ENCODE data around the gene SERPINE1.

SERPINE1 gene

DNA sequence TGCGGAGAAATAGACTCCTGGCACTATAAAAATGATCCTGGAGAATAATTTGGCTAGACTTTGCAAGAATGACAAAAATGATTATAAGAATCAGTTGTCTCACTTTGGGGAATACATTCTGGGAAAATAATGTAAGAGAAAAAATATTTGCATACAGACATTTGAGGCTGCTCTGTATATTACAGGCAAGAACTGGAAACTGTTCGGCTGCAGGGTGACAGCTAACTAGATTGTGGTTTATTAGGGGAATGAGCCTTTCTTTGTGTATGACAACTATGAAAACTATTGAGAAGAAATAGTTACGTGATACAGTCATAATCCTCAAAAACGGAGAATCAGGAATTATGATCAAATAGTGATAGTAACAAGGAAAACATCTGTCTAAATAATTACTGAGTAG is 33.0 kb upstream of the SERPINE1 start:
- Histone ChIP-seq H3K36me3 (replicated peaks; ENCODE audit: insufficient read depth, low read length) (no peaks in the 10 kb centered on the region), H3K27ac (ENCODE audit: low read length) (no peak overlapping the region), H4K20me1 (ENCODE audit: insufficient read depth, low read length) (no peaks in the 10 kb centered on the region), H3K4me1 (ENCODE audit: low read length) (no peaks in the 10 kb centered on the region), H2AFZ (ENCODE audit: low read length) (no peak overlapping the region), H3F3A (ENCODE audit: insufficient read depth, low read length) (no peaks in the 10 kb centered on the region), H3K4me2 (ENCODE audit: low read depth, low read length) (no peak overlapping the region), H3K9ac (ENCODE audit: low read length) (no peak overlapping the region), H3K79me2 (ENCODE audit: low read length) (peaks cover 6% of the 10 kb centered on the region), H3K9me3 (replicated peaks; ENCODE audit: insufficient read depth, low read length) (no peaks in the 10 kb centered on the region), H3K9me2 (replicated peaks; ENCODE audit: insufficient read depth, low read length) (no peaks in the 10 kb centered on the region), H3K27me3 (replicated peaks; ENCODE audit: insufficient read depth, low read length) (no peaks in the 10 kb centered on the region), H3K4me3 (ENCODE audit: low read length) (no peak overlapping the region)
- TF ChIP-seq EZH2phosphoT487 (IDR thresholded peaks at IDR 0.05; ENCODE audit: low read length): no peak
- TF ChIP-seq, protein P1, sequence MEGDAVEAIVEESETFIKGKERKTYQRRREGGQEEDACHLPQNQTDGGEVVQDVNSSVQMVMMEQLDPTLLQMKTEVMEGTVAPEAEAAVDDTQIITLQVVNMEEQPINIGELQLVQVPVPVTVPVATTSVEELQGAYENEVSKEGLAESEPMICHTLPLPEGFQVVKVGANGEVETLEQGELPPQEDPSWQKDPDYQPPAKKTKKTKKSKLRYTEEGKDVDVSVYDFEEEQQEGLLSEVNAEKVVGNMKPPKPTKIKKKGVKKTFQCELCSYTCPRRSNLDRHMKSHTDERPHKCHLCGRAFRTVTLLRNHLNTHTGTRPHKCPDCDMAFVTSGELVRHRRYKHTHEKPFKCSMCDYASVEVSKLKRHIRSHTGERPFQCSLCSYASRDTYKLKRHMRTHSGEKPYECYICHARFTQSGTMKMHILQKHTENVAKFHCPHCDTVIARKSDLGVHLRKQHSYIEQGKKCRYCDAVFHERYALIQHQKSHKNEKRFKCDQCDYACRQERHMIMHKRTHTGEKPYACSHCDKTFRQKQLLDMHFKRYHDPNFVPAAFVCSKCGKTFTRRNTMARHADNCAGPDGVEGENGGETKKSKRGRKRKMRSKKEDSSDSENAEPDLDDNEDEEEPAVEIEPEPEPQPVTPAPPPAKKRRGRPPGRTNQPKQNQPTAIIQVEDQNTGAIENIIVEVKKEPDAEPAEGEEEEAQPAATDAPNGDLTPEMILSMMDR (IDR thresholded peaks at IDR 0.05; ENCODE audit: low read length): no peak
- TF ChIP-seq EZH2 (optimal IDR thresholded peaks at IDR 0.05; ENCODE audit: low read depth, low read length): no peak
- no peak for DNase-seq

DNA sequence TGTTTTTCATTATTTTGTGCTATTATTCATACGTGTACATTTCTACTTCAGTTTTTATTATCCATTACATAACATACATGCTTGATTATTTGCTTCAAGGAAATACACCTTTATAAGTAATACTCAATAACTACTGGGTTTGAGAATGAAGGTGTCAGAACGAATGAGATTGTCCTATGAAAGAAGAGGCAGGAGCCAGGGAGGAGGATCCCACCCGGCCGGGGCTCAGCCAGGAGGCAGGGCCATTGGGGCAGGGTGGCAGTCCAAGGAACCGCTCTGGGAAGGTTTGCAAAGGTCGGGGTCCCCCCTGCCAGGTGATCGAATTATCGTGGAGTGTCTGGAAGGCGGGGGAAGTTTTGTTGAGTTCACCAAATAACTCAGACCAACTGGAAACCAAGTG is 32.5 kb upstream of the SERPINE1 start:
- no peak overlapping the region for H3K4me3 ChIP-seq (ENCODE audit: low read length)
- no peaks in the 10 kb centered on the region for H4K20me1 ChIP-seq (ENCODE audit: insufficient read depth, low read length)
- no peaks in the 10 kb centered on the region for H3K4me1 ChIP-seq (ENCODE audit: low read length)
- no peaks in the 10 kb centered on the region for H3K36me3 ChIP-seq (replicated peaks; ENCODE audit: insufficient read depth, low read length)
- no peak overlapping the region for H3K27ac ChIP-seq (ENCODE audit: low read length)
- no peak for DNase-seq
- no peak overlapping the region for H3K4me2 ChIP-seq (ENCODE audit: low read depth, low read length)
- H3K9ac ChIP-seq (ENCODE audit: low read length): no peak overlapping the region
- H3K9me2 ChIP-seq (replicated peaks; ENCODE audit: insufficient read depth, low read length): no peaks in the 10 kb centered on the region
- H3F3A ChIP-seq (ENCODE audit: insufficient read depth, low read length): no peaks in the 10 kb centered on the region
- 0 out of 2 replicates have a peak, but pooled peaks cover under 1% of the 10 kb centered on the region for H3K79me2 ChIP-seq (ENCODE audit: low read length)
- no peaks in the 10 kb centered on the region for H3K27me3 ChIP-seq (replicated peaks; ENCODE audit: insufficient read depth, low read length)
- no peak overlapping the region for H2AFZ ChIP-seq (ENCODE audit: low read length)
- H3K9me3 ChIP-seq (replicated peaks; ENCODE audit: insufficient read depth, low read length): no peaks in the 10 kb centered on the region
- no peak for TF ChIP-seq EZH2phosphoT487 (IDR thresholded peaks at IDR 0.05; ENCODE audit: low read length)
- no peak for TF ChIP-seq EZH2 (optimal IDR thresholded peaks at IDR 0.05; ENCODE audit: low read depth, low read length)
- TF ChIP-seq, protein P1 (IDR thresholded peaks at IDR 0.05; ENCODE audit: low read length): no peak

DNA sequence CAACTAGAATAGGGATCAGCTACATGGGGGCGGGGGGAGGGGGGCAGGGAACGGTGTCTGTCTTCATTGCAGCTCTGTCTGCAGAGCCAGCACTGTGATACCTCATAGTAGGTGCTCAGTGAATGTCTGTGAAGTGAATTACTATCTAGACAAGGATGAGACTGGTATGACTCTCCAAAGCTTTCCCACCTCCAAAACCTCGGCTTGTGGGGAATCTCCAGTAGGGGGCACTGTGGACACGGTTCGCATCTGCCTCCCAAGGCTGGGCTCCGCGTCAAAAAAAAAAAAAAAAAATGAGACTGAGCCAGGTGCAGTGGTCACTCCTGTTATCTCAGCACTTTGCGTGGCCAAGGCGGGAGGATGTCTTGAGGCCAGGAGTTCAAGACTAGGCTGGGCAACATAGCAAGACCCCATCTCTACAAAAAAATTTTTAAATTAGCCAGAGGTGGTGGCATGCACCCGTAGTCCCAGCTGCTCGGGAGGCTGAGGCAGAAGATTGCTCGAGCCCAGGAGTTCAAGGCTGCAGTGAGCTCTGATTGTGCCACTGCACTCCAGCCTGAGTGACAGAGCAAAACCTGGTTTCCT is 32.0 kb upstream of the SERPINE1 start:
- Histone ChIP-seq H2AFZ (ENCODE audit: low read length) (no peak overlapping the region), H3K27ac (ENCODE audit: low read length) (no peak overlapping the region), H3K9me2 (replicated peaks; ENCODE audit: insufficient read depth, low read length) (no peaks in the 10 kb centered on the region), H3K9ac (ENCODE audit: low read length) (no peak overlapping the region), H3K36me3 (replicated peaks; ENCODE audit: insufficient read depth, low read length) (no peaks in the 10 kb centered on the region), H3K9me3 (replicated peaks; ENCODE audit: insufficient read depth, low read length) (no peaks in the 10 kb centered on the region), H3F3A (ENCODE audit: insufficient read depth, low read length) (no peaks in the 10 kb centered on the region), H3K79me2 (ENCODE audit: low read length) (no peaks in the 10 kb centered on the region), H4K20me1 (ENCODE audit: insufficient read depth, low read length) (no peaks in the 10 kb centered on the region), H3K4me1 (ENCODE audit: low read length) (no peaks in the 10 kb centered on the region), H3K27me3 (replicated peaks; ENCODE audit: insufficient read depth, low read length) (no peaks in the 10 kb centered on the region), H3K4me2 (ENCODE audit: low read depth, low read length) (no peak overlapping the region), H3K4me3 (ENCODE audit: low read length) (no peak overlapping the region)
- no peak for DNase-seq
- no peak for TF ChIP-seq EZH2 (optimal IDR thresholded peaks at IDR 0.05; ENCODE audit: low read depth, low read length)
- TF ChIP-seq EZH2phosphoT487 (IDR thresholded peaks at IDR 0.05; ENCODE audit: low read length): no peak
- TF ChIP-seq, protein P1 (IDR thresholded peaks at IDR 0.05; ENCODE audit: low read length): peak; percentile 36
